ENCODE data around the gene RGCC.

- TF ChIP-seq CTCF (IDR thresholded peaks at IDR 0.05) = no peak
- no peak for TF ChIP-seq POLR2AphosphoS5 (IDR thresholded peaks at IDR 0.05; ENCODE audit: insufficient read depth in 1 of 2, low read depth in 1 of 2)
- no peak for TF ChIP-seq POLR2A (IDR thresholded peaks at IDR 0.05)
These were observed 39.3 kb upstream of the RGCC start for GRCh38 chr13:41418027-41418426.
